BJ (cell line): ENCODE data around the gene KCNMB3. TPM values are rescaled to one million over a fixed set of nuclear protein-coding genes. Genes with fewer than 3 reads are reported as not detected.
"Not testable (repeated sequence)": the region's sequence is repeated elsewhere in the genome, so short reads cannot be mapped to it uniquely, and the experiment has no call there.

Experiments
- CTCF ChIA-PET: fragments of 350-600 bp; formaldehyde crosslinking; extraction: SDS; loops from one replicate; lab custom pipeline; 2021; ENCODE audit warnings: antibody characterized with exemption, inconsistent platforms; lab: Yijun Ruan, JAX
- POLR2A ChIA-PET: fragments of 300-600 bp; sonication (Branson Sonifier 250); formaldehyde crosslinking; extraction: SDS; loops from one replicate; lab custom pipeline; 2021; ENCODE audit warnings: antibody characterized with exemption; lab: Charles Lee
- DNase-seq: peaks from one replicate; pipeline ENCODE4 v3.0.0-alpha.2; 2011; ENCODE audit warnings: low read depth
- H3K27me3 ChIP-seq: 2 replicates; pipeline ENCODE4 v1.6.0; 2011; ENCODE audit warnings: low read length; ENCODE audit not compliant: control insufficient read depth, insufficient read depth
- H3K36me3 ChIP-seq: 2 replicates; pipeline ENCODE4 v1.5.1; 2011; ENCODE audit warnings: low read length; ENCODE audit not compliant: control insufficient read depth, insufficient read depth
- H3K4me3 ChIP-seq: 2 replicates; pipeline ENCODE4 v1.5.1; 2011; ENCODE audit warnings: low read depth, mild to moderate bottlenecking, control low read depth, low read length
- CTCF ChIP-seq: IDR thresholded peaks from 2 replicates; pipeline ENCODE4 v1.5.1; 2011; ENCODE audit warnings: low read depth, mild to moderate bottlenecking, control low read depth, inconsistent platforms, low read length, moderate library complexity; ENCODE audit not compliant: insufficient read depth
- polyA plus RNA-seq: library from polyadenylated mRNA; depleted of rRNA; stranded (reverse); fragments of >200 nt; gene quantifications from 2 replicates; pipeline ENCODE4 v1.2.3, GENCODE V29; 2011

Gene KCNMB3
- polyA plus RNA-seq, 1 experiment, result 0.83 TPM

GRCh38 chr3:179258820-179259219, 7.9 kb upstream of the KCNMB3 start:
- ChIA-PET POLR2A (no interaction called here), CTCF (no interaction called here)
- Histone ChIP-seq H3K36me3 (no peaks in the 10 kb centered on the region), H3K27me3 (no peaks in the 10 kb centered on the region), H3K4me3 (no peak overlapping the region)
- DNase-seq, result no peak
- no peak for TF ChIP-seq CTCF

GRCh38 chr3:179257742-179258141, 6.8 kb upstream of the KCNMB3 start:
- POLR2A ChIA-PET, DNase-seq, H3K36me3 ChIP-seq, H3K4me3 ChIP-seq, H3K27me3 ChIP-seq, CTCF ChIA-PET: not testable (repeated sequence)

- DNase-seq, result no peak
- ChIA-PET CTCF (no interaction called here), POLR2A (no interaction called here)
- H3K27me3 ChIP-seq, result no peaks in the 10 kb centered on the region
- no peak overlapping the region for H3K4me3 ChIP-seq
- no peaks in the 10 kb centered on the region for H3K36me3 ChIP-seq
- TF ChIP-seq CTCF, result no peak
These were observed 5.9 kb upstream of the KCNMB3 start for GRCh38 chr3:179256813-179257212.

DNA sequence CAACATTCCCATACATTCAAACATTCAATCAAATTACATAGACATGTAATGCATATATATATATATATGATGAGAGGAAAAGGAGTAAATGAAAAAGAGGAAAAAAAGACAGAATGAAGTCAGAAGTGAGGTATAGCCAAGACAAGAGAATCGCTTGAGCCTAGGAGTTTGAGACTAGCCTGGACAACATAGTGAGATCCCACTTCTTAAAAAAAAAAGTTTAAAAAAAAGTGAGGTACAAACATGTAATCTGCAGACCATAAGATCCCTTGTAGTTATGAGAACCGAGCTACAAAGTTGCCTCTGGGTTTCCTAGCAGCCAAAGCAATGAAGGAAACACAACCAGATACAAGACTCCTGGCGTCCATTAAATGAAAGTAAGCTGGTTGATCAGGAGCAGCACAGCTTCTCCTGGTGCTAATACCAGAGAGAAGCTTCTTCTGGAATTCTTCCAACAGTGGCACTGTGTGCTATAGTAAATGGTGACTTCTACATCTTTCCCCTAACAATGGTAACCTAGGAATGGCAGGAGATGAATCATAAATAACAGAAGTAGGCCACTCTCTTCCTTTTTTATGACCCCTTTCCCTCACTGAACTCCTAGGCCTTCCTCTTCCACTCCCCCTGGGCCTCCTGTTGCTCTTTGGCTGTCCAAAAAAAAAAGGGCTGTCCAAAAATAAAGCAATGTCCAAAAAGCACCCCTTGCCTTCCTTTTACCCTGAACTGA, 3.5 kb downstream of the KCNMB3 start:
- TF ChIP-seq CTCF, result no peak
- ChIA-PET CTCF (interaction anchor here (1.4 kb wide), 1 partner anchor 8 kb away, joined by 3 read pairs; no protein-coding TSS in a partner anchor), POLR2A (no interaction called here)

DNA sequence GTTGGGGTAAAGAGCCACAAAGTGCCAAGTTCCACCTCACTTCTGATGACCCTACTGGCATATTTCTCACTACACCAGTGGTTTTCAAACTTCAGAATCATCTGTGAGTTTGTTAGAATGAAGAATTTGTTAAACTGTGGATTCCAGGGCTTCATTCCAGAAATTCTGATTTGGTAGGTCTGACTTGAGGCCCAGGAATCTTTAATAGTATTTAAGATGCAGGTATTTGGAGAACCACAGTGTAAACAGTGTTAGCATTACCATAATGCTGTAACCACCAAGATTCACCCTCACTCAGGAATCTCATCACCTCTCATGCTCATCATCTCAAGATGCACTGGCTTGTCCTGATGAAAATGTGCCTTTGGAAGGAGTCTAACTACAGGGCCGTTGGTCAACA, 6.0 kb downstream of the KCNMB3 start:
- DNase-seq, result no peak
- CTCF ChIA-PET, result interaction anchor here (0.6 to 1.5 kb wide), 2 partner anchors 9 to 32 kb away, joined by 3 read pairs; no protein-coding TSS in a partner anchor

More for the DNA sequence above, 3.5 kb downstream of the KCNMB3 start:
- H3K4me3 ChIP-seq, result no peak overlapping the region
- peaks cover 1% of the 10 kb centered on the region; the same call in 1 of the 2 replicates for H3K36me3 ChIP-seq
- no peaks in the 10 kb centered on the region for H3K27me3 ChIP-seq
- DNase-seq, result no peak

GRCh38 chr3:179242859-179243258, 8.1 kb downstream of the KCNMB3 start:
- H3K36me3 ChIP-seq, POLR2A ChIA-PET, DNase-seq, CTCF ChIA-PET, H3K27me3 ChIP-seq, H3K4me3 ChIP-seq: not testable (repeated sequence)

More for the DNA sequence above, 6.0 kb downstream of the KCNMB3 start:
- Histone ChIP-seq H3K36me3 (no peaks in the 10 kb centered on the region), H3K4me3 (no peak overlapping the region), H3K27me3 (no peaks in the 10 kb centered on the region)
- TF ChIP-seq CTCF, result no peak
- POLR2A ChIA-PET, result no interaction called here

DNA sequence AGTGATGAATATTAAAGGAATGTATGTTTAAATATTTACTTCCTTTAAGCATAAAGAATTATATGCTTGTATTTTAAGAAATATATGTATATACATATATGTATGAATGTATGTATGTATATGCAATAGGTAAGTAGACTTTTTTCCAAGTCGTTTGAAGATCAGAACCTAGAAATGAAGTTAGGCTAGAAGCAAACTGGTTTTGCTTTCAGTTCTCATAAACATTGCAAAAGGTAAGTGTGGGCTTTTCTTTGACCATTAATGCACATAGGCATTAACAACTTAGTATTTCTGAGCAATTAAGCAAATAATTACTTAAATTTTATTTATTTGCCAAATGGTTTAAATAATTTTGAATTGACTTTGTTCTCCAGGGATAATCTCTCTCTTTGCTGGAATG, 10.6 kb downstream of the KCNMB3 start:
- POLR2A ChIA-PET, DNase-seq, CTCF ChIA-PET, H3K4me3 ChIP-seq, H3K36me3 ChIP-seq, H3K27me3 ChIP-seq: not testable (repeated sequence)
